ENCODE results near the gene PRKAR1A.

GRCh38 chr17:68480885-68481284 lies 31.3 kb upstream of the PRKAR1A start:
- TF ChIP-seq EZH2 (optimal IDR thresholded peaks at IDR 0.05; ENCODE audit: low read depth, low read length) = no peak
- TF ChIP-seq CTCF (IDR thresholded peaks at IDR 0.05; ENCODE audit: low read length) = no peak
- no peak for TF ChIP-seq EZH2phosphoT487 (IDR thresholded peaks at IDR 0.05; ENCODE audit: low read length)

Measured in MM.1S (cell line).